ENCODE results near the gene PKIB. TPM values are rescaled to one million over a fixed set of nuclear protein-coding genes. Genes with fewer than 3 reads are reported as not detected.

PKIB gene
- total RNA-seq, 1 experiment from 2014 or later: 62.9 TPM

DNA sequence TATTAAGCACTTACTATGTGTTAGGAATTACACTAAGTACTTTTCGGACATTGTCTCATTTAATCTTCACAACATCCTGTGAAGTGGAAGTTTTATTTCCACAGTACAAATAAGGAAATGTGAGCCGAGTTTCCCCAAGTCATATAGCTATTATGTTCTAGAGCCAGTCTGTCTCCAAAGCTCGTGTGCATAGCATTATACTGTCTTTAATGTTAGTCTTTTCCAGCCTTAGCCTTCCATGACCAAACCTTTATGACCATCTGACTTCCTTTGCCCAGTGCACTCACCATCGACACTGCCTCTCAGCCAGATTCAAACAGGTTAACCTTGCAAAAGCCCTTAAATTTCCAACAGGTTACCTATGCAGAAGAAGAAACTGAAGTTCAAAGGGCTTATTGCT, 55.7 kb downstream of the PKIB start:
- no peak overlapping the region for H3K4me3 ChIP-seq (ENCODE audit: insufficient read depth, low read depth, low read length)
- H3K27me3 ChIP-seq (ENCODE audit: control insufficient read depth, insufficient read depth, low read length): no peaks in the 10 kb centered on the region
- H3K36me3 ChIP-seq (replicated peaks; ENCODE audit: control insufficient read depth, insufficient read depth, low read length): no peaks in the 10 kb centered on the region
- no peak for DNase-seq

DNA sequence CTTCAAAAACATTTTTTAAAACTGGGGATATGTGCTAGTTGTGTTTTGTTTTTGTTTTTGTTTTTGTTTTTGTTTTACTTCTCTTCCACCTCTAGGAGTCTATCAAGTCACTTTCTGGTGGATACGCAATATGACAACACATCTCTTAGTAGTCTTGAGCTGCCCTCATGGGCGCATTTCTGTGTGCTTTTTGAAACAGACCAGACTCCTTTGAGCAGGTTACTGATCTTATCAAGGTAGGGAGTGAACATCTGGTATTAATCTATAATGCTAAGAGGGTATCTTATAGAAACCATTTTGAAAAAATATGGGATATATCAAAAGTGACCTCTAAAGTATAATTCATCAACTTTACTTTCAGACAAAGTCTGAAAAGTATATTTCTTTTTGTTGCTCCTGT, 56.2 kb downstream of the PKIB start:
- no peaks in the 10 kb centered on the region for H3K36me3 ChIP-seq (replicated peaks; ENCODE audit: control insufficient read depth, insufficient read depth, low read length)
- no peak overlapping the region for H3K4me3 ChIP-seq (ENCODE audit: insufficient read depth, low read depth, low read length)
- no peak for DNase-seq
- no peaks in the 10 kb centered on the region for H3K27me3 ChIP-seq (ENCODE audit: control insufficient read depth, insufficient read depth, low read length)

DNA sequence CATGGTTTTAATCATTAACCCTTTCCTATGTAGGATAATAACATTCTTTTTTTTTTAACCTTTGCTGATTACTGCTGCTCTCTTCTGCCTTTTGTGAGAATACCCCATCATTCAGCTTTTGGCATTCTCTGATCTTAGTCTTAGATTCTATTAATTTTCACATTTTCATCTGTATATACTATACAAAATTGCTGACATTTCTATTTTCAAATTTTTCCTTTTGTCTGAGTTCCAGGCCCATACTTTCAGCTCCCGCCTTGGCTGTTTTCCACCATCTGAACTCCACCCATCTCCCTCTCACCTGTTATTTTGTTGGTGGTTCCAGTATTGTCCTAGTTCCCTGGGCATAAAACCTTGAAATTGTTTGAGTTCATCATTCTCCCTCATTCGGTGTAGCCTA, 59.2 kb downstream of the PKIB start:
- Histone ChIP-seq H3K27me3 (ENCODE audit: control insufficient read depth, insufficient read depth, low read length) (no peaks in the 10 kb centered on the region), H3K36me3 (replicated peaks; ENCODE audit: control insufficient read depth, insufficient read depth, low read length) (no peaks in the 10 kb centered on the region), H3K4me3 (ENCODE audit: insufficient read depth, low read depth, low read length) (no peak overlapping the region)
- no peak for DNase-seq

DNA sequence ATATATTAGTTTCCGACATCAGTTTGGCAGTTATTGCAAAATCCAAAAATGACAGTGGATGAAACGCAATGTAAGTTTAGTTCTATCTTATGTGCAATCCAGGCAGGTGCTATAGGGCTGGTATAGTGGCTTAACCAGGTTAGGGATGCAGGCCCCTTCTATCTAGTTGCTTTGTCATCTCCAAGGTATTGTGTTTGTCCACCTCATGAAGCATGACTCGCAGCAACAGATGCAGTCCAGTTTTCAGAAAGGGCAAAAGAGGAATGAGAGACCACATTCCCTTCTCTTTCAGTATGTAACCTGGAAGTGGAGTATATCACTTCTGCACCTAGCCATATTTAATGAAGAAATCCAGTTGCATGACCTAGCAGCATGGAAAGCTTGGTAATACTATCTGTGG, 59.7 kb downstream of the PKIB start:
- no peak for DNase-seq
- Histone ChIP-seq H3K4me3 (ENCODE audit: insufficient read depth, low read depth, low read length) (no peak overlapping the region), H3K27me3 (ENCODE audit: control insufficient read depth, insufficient read depth, low read length) (no peaks in the 10 kb centered on the region), H3K36me3 (replicated peaks; ENCODE audit: control insufficient read depth, insufficient read depth, low read length) (no peaks in the 10 kb centered on the region)

DNA sequence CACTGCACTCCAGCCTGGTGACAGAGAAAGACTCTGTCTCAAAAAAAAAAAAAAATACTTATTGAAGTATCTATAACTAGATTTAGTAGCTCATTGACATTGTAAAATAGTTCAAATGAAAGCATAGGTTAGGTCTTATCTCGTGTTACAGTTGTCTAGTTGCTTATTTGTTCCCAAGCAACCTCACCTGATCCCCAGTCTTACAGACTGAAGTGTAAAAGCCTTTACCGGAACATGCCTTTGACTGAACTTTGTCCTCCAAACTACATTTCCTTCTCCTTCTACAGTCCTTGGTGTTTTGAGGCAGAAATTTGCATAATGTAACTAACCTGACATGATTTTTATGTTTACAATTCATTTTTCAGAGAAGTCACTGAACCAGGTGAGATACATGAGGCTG, 61.0 kb downstream of the PKIB start:
- Histone ChIP-seq H3K4me3 (ENCODE audit: insufficient read depth, low read depth, low read length) (no peak overlapping the region), H3K36me3 (replicated peaks; ENCODE audit: control insufficient read depth, insufficient read depth, low read length) (no peaks in the 10 kb centered on the region), H3K27me3 (ENCODE audit: control insufficient read depth, insufficient read depth, low read length) (no peaks in the 10 kb centered on the region)
- DNase-seq: no peak

DNA sequence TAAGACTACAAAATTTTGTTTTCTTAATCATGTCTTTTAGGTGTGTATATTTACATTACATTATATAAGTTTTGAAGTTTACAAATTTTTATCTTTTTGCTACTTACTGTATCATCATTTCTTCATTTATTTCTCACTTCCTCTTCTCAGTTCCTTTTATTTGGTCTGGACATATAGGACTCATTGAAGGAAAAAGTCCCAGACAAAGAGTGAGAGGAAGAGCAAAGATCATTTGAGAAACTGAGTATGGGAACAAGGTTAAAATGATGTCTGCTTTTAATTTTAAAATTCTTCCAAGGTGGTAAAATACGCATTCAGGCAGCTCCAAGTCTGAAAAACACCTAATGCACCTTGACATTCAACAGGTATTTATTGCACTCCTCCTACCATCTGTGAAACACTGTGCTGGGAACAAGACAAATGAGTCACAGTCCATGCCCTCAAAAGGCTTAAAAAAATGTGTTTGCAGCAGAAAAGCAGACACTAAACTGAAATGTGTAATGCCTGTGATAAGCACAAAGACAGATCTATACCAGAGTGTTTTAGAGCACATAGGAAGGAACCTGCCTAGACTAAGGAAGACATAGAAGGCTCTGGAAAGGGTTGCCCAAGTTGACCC, 63.2 kb downstream of the PKIB start:
- no peak for DNase-seq
- no peak overlapping the region for H3K4me3 ChIP-seq (ENCODE audit: insufficient read depth, low read depth, low read length)
- H3K27me3 ChIP-seq (ENCODE audit: control insufficient read depth, insufficient read depth, low read length): no peaks in the 10 kb centered on the region
- no peaks in the 10 kb centered on the region for H3K36me3 ChIP-seq (replicated peaks; ENCODE audit: control insufficient read depth, insufficient read depth, low read length)

DNA sequence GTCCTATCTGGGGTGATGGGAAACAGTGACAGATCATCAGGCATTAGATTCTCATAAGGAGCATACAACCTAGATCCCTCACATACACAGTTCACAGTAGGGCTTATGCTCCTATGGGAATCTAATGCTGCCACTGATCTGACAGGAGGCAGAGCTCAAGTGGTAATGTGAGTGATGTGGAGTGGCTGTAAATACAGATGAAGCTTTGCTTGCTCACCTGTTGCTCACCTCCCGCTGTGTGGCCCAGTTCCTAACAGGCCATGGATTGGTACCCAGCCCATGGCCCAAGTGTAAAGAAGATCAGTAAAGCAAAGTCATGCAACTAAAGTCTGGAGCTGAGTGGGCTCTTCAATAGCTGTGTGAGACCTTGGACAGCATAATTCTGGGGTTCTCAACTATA, 65.9 kb downstream of the PKIB start:
- Histone ChIP-seq H3K4me3 (ENCODE audit: insufficient read depth, low read depth, low read length) (no peak overlapping the region), H3K36me3 (replicated peaks; ENCODE audit: control insufficient read depth, insufficient read depth, low read length) (no peaks in the 10 kb centered on the region), H3K27me3 (ENCODE audit: control insufficient read depth, insufficient read depth, low read length) (no peaks in the 10 kb centered on the region)
- no peak for DNase-seq

DNA sequence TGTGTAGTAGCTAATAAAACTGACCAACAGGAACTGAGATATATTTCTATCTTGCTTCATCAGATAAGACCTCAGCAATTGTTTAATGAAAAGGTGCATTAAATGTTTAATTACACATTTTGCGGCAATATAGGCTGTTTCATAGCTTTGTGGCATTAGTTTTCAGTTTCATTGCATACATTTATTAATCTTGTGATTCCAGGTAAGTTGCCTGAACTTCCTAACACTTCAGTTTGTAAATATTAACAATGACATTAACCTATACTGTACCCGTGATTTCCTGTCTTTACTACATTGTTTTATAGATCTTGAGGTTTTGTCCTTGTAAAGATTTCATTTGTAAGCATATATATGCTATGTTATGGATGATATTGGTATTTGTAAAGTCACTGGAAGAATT, 66.5 kb downstream of the PKIB start:
- no peaks in the 10 kb centered on the region for H3K36me3 ChIP-seq (replicated peaks; ENCODE audit: control insufficient read depth, insufficient read depth, low read length)
- DNase-seq: no peak
- no peak overlapping the region for H3K4me3 ChIP-seq (ENCODE audit: insufficient read depth, low read depth, low read length)
- no peaks in the 10 kb centered on the region for H3K27me3 ChIP-seq (ENCODE audit: control insufficient read depth, insufficient read depth, low read length)

DNA sequence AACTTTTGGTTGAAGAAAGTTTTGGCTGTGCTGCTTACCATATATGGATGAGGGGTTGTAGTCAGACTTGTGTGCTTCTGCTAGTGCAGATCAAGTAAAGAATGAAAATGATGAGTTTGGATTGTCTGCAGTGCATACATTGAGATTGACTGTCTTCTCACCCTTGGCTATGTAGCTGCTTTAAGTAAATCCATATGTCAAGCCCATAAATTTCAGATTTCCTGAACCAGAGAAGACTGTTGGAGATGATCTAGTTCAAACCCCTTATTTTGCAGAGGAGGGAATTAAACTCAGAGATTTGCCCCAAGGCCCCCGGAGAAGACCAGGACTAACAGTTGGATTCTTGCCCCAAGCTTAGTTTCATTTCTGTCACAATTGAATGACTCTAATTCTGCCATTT, 67.2 kb downstream of the PKIB start:
- Histone ChIP-seq H3K4me3 (ENCODE audit: insufficient read depth, low read depth, low read length) (no peak overlapping the region), H3K36me3 (replicated peaks; ENCODE audit: control insufficient read depth, insufficient read depth, low read length) (no peaks in the 10 kb centered on the region), H3K27me3 (ENCODE audit: control insufficient read depth, insufficient read depth, low read length) (no peaks in the 10 kb centered on the region)
- DNase-seq: no peak

DNA sequence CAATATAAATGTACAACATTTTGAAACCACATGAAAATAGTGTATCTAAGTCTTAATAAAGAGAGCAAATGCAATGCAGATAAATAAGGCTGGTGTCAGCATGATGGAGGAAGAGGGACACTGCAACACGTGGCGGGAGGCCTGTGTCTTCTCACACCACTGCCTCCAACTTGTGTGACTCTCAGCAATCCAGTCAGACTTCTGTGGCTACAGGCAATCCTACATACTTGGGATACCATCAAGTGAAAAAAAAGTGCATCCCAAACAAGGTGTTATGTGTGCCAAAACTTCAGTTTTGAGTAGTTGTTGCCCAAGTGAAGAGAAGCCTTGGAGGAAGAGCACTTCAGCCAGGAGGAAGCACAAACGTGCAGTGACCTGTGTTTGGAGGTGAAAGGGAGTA, 68.6 kb downstream of the PKIB start:
- Histone ChIP-seq H3K4me3 (ENCODE audit: insufficient read depth, low read depth, low read length) (no peak overlapping the region), H3K36me3 (replicated peaks; ENCODE audit: control insufficient read depth, insufficient read depth, low read length) (no peaks in the 10 kb centered on the region), H3K27me3 (ENCODE audit: control insufficient read depth, insufficient read depth, low read length) (no peaks in the 10 kb centered on the region)
- no peak for DNase-seq

DNA sequence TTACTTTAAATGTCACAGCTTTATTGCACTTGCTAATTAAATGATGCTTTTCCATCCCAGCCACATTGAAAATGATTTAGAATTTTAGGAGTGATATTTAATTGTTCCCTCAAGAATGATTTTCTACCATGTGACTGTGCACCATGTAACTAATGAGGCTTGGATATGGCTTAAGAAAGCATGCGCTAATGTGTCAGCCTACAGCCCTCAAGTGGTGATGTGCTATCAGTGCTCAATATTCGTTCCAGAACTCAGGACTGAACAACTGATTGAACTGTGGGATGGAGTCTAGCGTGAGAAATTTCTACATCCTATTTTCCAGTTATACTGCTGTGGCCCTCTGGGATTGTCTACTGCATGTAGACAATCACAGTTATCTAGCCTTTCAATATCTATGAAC, 71.5 kb downstream of the PKIB start:
- DNase-seq: no peak
- H3K27me3 ChIP-seq (ENCODE audit: control insufficient read depth, insufficient read depth, low read length): no peaks in the 10 kb centered on the region
- no peak overlapping the region for H3K4me3 ChIP-seq (ENCODE audit: insufficient read depth, low read depth, low read length)
- no peaks in the 10 kb centered on the region for H3K36me3 ChIP-seq (replicated peaks; ENCODE audit: control insufficient read depth, insufficient read depth, low read length)

DNA sequence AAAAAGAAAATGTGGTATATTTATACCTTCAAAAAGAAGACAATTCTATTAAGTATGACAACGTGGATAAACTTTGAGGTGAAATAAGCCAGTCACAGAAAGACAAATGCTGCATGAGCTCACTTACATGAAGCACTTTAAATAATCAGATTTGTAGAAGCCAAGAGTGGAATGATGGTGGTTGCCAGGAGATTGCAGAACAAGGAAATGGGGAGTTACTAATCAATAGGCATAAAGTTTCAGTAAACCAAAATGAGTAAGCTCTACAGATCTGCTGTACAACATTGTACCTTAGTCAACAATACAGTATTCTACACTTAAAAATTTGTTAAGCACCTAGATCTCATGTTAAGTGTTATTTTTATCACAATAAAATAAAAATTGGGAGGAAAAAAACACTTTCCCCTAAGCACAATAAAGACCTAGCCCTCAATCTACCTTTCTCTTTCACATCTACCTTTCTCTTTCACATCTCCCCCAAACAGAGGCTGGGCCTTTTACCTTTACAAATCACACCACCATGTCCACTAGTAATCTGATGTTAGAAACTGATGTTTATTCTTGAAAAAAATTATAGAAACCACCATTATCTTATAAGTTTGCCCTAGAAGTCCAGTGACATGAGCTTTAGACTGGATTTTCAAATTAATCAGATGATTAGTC, 73.9 kb downstream of the PKIB start:
- DNase-seq: no peak
- H3K36me3 ChIP-seq (replicated peaks; ENCODE audit: control insufficient read depth, insufficient read depth, low read length): no peaks in the 10 kb centered on the region

DNA sequence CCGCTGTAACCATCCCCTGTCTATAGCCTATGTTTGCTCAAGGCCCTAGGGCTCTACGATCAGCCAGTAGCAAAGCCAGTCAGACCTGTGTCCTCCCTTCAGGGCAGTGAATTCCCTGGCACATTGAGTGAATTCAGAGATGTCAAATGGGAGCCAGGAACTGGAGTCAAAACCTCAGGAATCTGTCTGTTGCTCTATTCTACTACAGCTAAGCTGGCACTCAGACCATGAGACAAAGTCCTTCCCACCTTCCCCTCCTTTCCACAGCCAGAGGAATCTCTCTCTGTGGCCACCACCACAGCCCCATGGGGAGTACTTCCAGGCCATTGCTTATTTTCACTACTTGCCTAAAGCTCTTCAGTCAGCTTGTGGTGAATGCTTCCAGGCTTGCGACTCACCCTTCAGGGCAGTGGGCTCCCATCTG, 82.0 kb downstream of the PKIB start:
- Histone ChIP-seq H3K4me3 (ENCODE audit: insufficient read depth, low read depth, low read length) (no peak overlapping the region), H3K27me3 (ENCODE audit: control insufficient read depth, insufficient read depth, low read length) (no peaks in the 10 kb centered on the region), H3K36me3 (replicated peaks; ENCODE audit: control insufficient read depth, insufficient read depth, low read length) (no peaks in the 10 kb centered on the region)
- peak; percentile 11 for DNase-seq

More for the DNA sequence above, 73.9 kb downstream of the PKIB start:
- Histone ChIP-seq H3K27me3 (ENCODE audit: control insufficient read depth, insufficient read depth, low read length) (no peaks in the 10 kb centered on the region), H3K4me3 (ENCODE audit: insufficient read depth, low read depth, low read length) (no peak overlapping the region)

DNA sequence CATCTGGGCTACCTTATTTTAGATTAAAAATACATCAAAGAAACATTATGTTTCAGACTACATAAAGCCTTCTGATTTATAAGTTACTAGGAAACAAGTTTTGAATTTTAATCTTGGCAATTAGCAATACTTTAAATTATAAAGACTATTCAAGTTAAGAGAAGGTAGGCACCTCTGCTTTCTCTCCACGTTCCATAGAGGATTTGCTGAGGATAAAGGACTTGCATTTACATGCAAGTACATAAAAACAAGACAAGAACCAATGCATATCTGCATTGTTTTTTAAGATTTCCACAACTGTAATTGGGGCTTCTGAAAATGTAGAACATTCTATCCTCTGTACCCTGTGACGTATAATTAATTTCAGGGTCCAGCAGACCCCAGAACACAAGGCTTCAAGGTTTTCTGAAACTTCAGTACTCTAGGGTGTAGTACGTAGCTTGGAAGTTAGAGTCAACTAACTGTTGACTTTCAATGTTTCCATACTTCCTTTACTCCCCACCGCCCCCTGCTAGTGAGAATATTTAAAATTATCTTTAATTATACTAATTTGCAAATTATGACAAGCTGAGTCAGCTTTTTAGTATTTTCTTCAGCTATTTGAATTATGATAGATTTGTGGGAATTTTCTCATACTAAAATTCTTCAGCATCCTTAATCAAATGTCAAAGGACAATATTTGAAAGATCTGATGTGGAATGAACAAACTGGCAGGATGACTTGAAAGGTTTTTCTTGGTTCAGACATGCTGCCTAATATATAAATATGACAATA, 82.8 kb downstream of the PKIB start:
- no peak overlapping the region for H3K4me3 ChIP-seq (ENCODE audit: insufficient read depth, low read depth, low read length)

DNA sequence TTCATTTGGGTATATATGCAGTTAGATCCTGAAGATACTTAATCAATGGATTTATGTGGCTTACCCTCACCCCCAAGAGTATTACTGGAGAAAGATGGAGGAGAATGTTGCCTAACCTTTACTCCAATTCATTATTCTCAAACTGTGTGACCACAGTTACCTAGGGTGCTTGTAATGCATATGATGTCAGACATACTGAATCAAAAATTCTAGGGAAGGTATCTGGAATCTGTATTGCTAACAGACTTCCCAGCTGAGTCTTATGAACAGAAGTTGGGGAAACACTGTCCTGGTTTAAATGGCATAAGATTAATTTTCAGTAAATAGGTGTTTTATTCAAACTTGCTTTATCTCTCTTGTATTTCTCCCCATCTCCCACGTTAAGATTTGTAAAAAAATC, 83.9 kb downstream of the PKIB start:
- Histone ChIP-seq H3K36me3 (replicated peaks; ENCODE audit: control insufficient read depth, insufficient read depth, low read length) (no peaks in the 10 kb centered on the region), H3K4me3 (ENCODE audit: insufficient read depth, low read depth, low read length) (no peak overlapping the region), H3K27me3 (ENCODE audit: control insufficient read depth, insufficient read depth, low read length) (no peaks in the 10 kb centered on the region)
- DNase-seq: no peak

More for the DNA sequence above, 82.8 kb downstream of the PKIB start:
- no peak for DNase-seq
- Histone ChIP-seq H3K27me3 (ENCODE audit: control insufficient read depth, insufficient read depth, low read length) (no peaks in the 10 kb centered on the region), H3K36me3 (replicated peaks; ENCODE audit: control insufficient read depth, insufficient read depth, low read length) (no peaks in the 10 kb centered on the region)

All from H7 (cell line).